ENCODE results near the gene KPTN.

DNA sequence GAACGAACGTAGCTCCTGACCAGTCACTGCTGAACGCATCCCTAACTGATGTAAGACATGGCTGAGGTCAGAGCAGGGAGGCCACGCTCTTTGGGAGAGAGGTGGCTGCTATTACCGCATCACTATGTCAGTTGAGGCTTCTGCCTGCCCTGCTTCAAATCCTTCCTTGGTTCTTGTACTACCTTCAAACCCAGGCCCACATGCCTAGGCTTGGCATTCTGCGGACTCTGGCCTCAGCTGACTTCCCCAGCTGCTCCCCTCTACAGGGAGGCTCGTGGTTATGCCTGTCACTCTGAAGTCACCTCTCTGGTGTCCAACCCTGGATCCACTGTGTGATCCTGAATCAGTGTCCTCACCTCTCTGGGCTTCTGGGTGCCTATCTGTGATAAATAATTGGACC, 49.9 kb downstream of the KPTN start:
- TF ChIP-seq, protein P1, sequence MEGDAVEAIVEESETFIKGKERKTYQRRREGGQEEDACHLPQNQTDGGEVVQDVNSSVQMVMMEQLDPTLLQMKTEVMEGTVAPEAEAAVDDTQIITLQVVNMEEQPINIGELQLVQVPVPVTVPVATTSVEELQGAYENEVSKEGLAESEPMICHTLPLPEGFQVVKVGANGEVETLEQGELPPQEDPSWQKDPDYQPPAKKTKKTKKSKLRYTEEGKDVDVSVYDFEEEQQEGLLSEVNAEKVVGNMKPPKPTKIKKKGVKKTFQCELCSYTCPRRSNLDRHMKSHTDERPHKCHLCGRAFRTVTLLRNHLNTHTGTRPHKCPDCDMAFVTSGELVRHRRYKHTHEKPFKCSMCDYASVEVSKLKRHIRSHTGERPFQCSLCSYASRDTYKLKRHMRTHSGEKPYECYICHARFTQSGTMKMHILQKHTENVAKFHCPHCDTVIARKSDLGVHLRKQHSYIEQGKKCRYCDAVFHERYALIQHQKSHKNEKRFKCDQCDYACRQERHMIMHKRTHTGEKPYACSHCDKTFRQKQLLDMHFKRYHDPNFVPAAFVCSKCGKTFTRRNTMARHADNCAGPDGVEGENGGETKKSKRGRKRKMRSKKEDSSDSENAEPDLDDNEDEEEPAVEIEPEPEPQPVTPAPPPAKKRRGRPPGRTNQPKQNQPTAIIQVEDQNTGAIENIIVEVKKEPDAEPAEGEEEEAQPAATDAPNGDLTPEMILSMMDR (IDR thresholded peaks at IDR 0.05; ENCODE audit: low read depth, low read length): no peak
- no peak for TF ChIP-seq EZH2phosphoT487 (IDR thresholded peaks at IDR 0.05; ENCODE audit: low read depth)
